AG04449 (cell line): Measurements from ENCODE around the gene ANKRD33B.

ENCODE experiments used
- CTCF ChIA-PET: fragments of 350-600 bp; formaldehyde crosslinking; extraction: SDS; loops from one replicate; lab custom pipeline; 2021; ENCODE audit warnings: antibody characterized with exemption; lab: Yijun Ruan, JAX
- POLR2A ChIA-PET: fragments of 400-600, 350-600 bp; formaldehyde crosslinking; extraction: SDS; loops from one replicate; lab custom pipeline; 2020; ENCODE audit warnings: antibody characterized with exemption, inconsistent platforms; lab: Yijun Ruan, JAX
- DNase-seq: peaks from one replicate; pipeline ENCODE4 v3.0.0-alpha.2; 2010; ENCODE audit warnings: low read depth, low spot score
- H3K4me3 ChIP-seq: 2 replicates; pipeline ENCODE4 v1.5.1; 2011; ENCODE audit warnings: low read depth, mild to moderate bottlenecking, control low read depth, low read length
- CTCF ChIP-seq: IDR thresholded peaks from one replicate; pipeline ENCODE4 v1.5.1; 2011; ENCODE audit warnings: mild to moderate bottlenecking, moderate library complexity, low read length, control low read depth, inconsistent platforms; ENCODE audit not compliant: insufficient read depth; ENCODE audit errors: missing control alignments

The ANKRD33B gene

GRCh38 chr5:10610058-10610457, 46.2 kb downstream of the ANKRD33B start:
- H3K4me3 ChIP-seq, result no peak overlapping the region
- ChIA-PET CTCF (interaction anchor here (1.3 to 3.6 kb wide), 3 partner anchors 14 to 157 kb away, joined by 3 to 27 read pairs (median 3); no protein-coding TSS in a partner anchor), POLR2A (interaction anchor here (1.1 kb wide), 1 partner anchor 9 kb away, joined by 4 read pairs; no protein-coding TSS in a partner anchor)
- no peak for TF ChIP-seq CTCF
- DNase-seq, result no peak

GRCh38 chr5:10611290-10611689, 47.4 kb downstream of the ANKRD33B start:
- no peak for TF ChIP-seq CTCF
- no peak for DNase-seq
- ChIA-PET CTCF (interaction anchor here (0.7 to 8.3 kb wide), 3 partner anchors 9 to 16 kb away, joined by 3 to 65 read pairs (median 3); no protein-coding TSS in a partner anchor), POLR2A (no interaction called here)
- no peak overlapping the region for H3K4me3 ChIP-seq

- CTCF ChIA-PET, result interaction anchor here (8.3 kb wide), 1 partner anchor 15 kb away, joined by 65 read pairs; no protein-coding TSS in a partner anchor
- POLR2A ChIA-PET, result interaction anchor here (0.6 kb wide), 1 partner anchor 56 kb away, joined by 4 read pairs; no protein-coding TSS in a partner anchor
- no peak overlapping the region for H3K4me3 ChIP-seq
- no peak for TF ChIP-seq CTCF
- DNase-seq, result no peak
Measured at GRCh38 chr5:10612251-10612650, 48.4 kb downstream of the ANKRD33B start.

- ChIA-PET CTCF (interaction anchor here (1.3 to 8.3 kb wide), 2 partner anchors 12 to 163 kb away, joined by 6 to 65 read pairs; no protein-coding TSS in a partner anchor), POLR2A (no interaction called here)
- DNase-seq, result no peak
- H3K4me3 ChIP-seq, result no peak overlapping the region
- no peak for TF ChIP-seq CTCF
Measured at GRCh38 chr5:10615693-10616092, 51.8 kb downstream of the ANKRD33B start.

- no peak overlapping the region for H3K4me3 ChIP-seq
- no peak for TF ChIP-seq CTCF
- ChIA-PET CTCF (interaction anchor here (1.3 to 8.3 kb wide), 3 partner anchors 10 to 164 kb away, joined by 3 to 65 read pairs (median 6); no protein-coding TSS in a partner anchor), POLR2A (no interaction called here)
- DNase-seq, result no peak
Measured at GRCh38 chr5:10617103-10617502, 53.2 kb downstream of the ANKRD33B start.

- no peak for DNase-seq
- TF ChIP-seq CTCF, result no peak
- ChIA-PET POLR2A (no interaction called here), CTCF (interaction anchor here (1.3 to 8.3 kb wide), 2 partner anchors 9 to 13 kb away, joined by 3 to 65 read pairs; no protein-coding TSS in a partner anchor)
- H3K4me3 ChIP-seq, result no peak overlapping the region
Measured at GRCh38 chr5:10618311-10618710, 54.4 kb downstream of the ANKRD33B start.
